Esophagus muscularis mucosa (tissue), 3 donors: ENCODE measurements around the gene RPL27A.

Source experiments
- POLR2AphosphoS5 ChIP-seq, 2 donors: sonication (generic); formaldehyde crosslinking; IDR thresholded peaks; one replicate each; pipeline ENCODE4 v1.6.1; 2017; ENCODE audit warnings: antibody characterized with exemption in 2 of 2
- TF ChIP-seq, protein P1 (sequence below), 3 experiments: fragments of 200-600 bp in 2 of 3; fragments of 450-650 bp in 1 of 3; sonication (generic) in 2 of 3; IDR thresholded peaks; one replicate each; pipeline ENCODE4 v1.5.1; 2017 to 2019; ENCODE audit warnings: antibody characterized with exemption in 3 of 3, mild to moderate bottlenecking in 2 of 3, moderate library complexity in 1 of 3

- TF ChIP-seq, protein P1, sequence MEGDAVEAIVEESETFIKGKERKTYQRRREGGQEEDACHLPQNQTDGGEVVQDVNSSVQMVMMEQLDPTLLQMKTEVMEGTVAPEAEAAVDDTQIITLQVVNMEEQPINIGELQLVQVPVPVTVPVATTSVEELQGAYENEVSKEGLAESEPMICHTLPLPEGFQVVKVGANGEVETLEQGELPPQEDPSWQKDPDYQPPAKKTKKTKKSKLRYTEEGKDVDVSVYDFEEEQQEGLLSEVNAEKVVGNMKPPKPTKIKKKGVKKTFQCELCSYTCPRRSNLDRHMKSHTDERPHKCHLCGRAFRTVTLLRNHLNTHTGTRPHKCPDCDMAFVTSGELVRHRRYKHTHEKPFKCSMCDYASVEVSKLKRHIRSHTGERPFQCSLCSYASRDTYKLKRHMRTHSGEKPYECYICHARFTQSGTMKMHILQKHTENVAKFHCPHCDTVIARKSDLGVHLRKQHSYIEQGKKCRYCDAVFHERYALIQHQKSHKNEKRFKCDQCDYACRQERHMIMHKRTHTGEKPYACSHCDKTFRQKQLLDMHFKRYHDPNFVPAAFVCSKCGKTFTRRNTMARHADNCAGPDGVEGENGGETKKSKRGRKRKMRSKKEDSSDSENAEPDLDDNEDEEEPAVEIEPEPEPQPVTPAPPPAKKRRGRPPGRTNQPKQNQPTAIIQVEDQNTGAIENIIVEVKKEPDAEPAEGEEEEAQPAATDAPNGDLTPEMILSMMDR (IDR thresholded peaks at IDR 0.05), result no peak
- TF ChIP-seq POLR2AphosphoS5 (IDR thresholded peaks at IDR 0.05), result no peak
These were observed 35.7 kb upstream of the RPL27A start for GRCh38 chr11:8646873-8647272.
